ENCODE results near the gene DNAAF3.

DNA sequence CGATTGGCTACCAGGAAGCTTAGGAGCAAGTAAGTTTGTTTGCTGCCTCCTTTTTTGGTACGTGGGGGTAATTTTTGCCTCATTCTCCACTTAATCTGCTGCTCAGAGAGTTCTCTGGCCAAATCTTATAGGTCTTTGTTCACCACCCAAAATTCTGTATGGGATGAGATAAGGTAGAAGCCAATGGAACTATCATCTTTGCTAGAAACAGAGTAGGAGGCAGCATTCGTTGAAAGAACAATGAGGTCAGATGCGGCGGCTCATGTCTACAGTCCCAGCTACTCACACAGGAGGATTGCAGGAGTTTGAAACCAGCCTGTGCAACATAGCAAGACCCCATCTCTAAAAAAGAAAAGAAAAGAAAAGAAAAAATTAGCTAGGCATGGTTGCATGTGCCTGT, 5.0 kb upstream of the DNAAF3 start:
- no peak for TF ChIP-seq POLR2AphosphoS5 (IDR thresholded peaks at IDR 0.05; ENCODE audit: borderline replicate concordance, low read depth, low read length)
- TF ChIP-seq EZH2 (IDR thresholded peaks at IDR 0.05), result no peak

Data from SK-N-MC (cell line).